SK-N-MC (cell line): ENCODE measurements around the gene PIP4K2C.
"Not testable (repeated sequence)": the region's sequence is repeated elsewhere in the genome, so short reads cannot be mapped to it uniquely, and the experiment has no call there.

Experiments used
- EZH2 ChIP-seq: fragments of 200-600 bp; sonication (generic); IDR thresholded peaks from one replicate; pipeline ENCODE4 v1.6.1; 2017; ENCODE audit warnings: antibody characterized with exemption
- FOXP2 ChIP-seq: optimal IDR thresholded peaks from 2 replicates; pipeline ENCODE3; 2011; ENCODE audit warnings: mild to moderate bottlenecking, moderate library complexity; ENCODE audit not compliant: insufficient read depth; ENCODE audit errors: extremely low read length, control extremely low read depth
- POLR2AphosphoS5 ChIP-seq: IDR thresholded peaks from 2 replicates; pipeline ENCODE4 v1.6.1; 2012; ENCODE audit warnings: mild to moderate bottlenecking, low read depth, low read length, borderline replicate concordance

GRCh38 chr12:57570438-57570837 is 20.6 kb upstream of the PIP4K2C start:
- not testable (repeated sequence) for TF ChIP-seq POLR2AphosphoS5, EZH2, FOXP2
